Epithelial cell of esophagus (primary cell): ENCODE results near the gene PTH1R.

ENCODE experiments used
- DNase-seq: peaks from one replicate; pipeline ENCODE4 v3.0.0; 2010; ENCODE audit warnings: low read depth
- H3K4me3 ChIP-seq: 2 replicates; pipeline ENCODE4 v1.5.1; 2011; ENCODE audit warnings: mild to moderate bottlenecking, low read length, control low read depth
- CTCF ChIP-seq: IDR thresholded peaks from 2 replicates; pipeline ENCODE4 v1.5.1; 2011; ENCODE audit warnings: low read depth, mild to moderate bottlenecking, low read length, control low read depth, inconsistent platforms; ENCODE audit not compliant: insufficient read depth; ENCODE audit errors: missing control alignments

Gene PTH1R

GRCh38 chr3:46854555-46854991 lies 22.9 kb upstream of the PTH1R start:
- no peak for TF ChIP-seq CTCF
- no peak for DNase-seq
- no peak overlapping the region for H3K4me3 ChIP-seq

- DNase-seq, result no peak
- no peak overlapping the region for H3K4me3 ChIP-seq
- no peak for TF ChIP-seq CTCF
These were observed 20.7 kb upstream of the PTH1R start for GRCh38 chr3:46856576-46857471.

- H3K4me3 ChIP-seq, result no peak overlapping the region
- no peak for DNase-seq
- no peak for TF ChIP-seq CTCF
These were observed 19.8 kb upstream of the PTH1R start for GRCh38 chr3:46857485-46858341.

- DNase-seq, result peak; percentile 26
- no peak overlapping the region for H3K4me3 ChIP-seq
- no peak for TF ChIP-seq CTCF
These were observed 19.1 kb upstream of the PTH1R start for GRCh38 chr3:46858456-46858855.

GRCh38 chr3:46859001-46859710 lies 18.4 kb upstream of the PTH1R start:
- no peak for DNase-seq
- no peak overlapping the region for H3K4me3 ChIP-seq
- TF ChIP-seq CTCF, result no peak

GRCh38 chr3:46860017-46860809 lies 17.3 kb upstream of the PTH1R start:
- H3K4me3 ChIP-seq, result no peak overlapping the region
- peak; percentile 19 for DNase-seq
- peak; percentile 39 for TF ChIP-seq CTCF
